Activated effector memory CD4-positive, alpha-beta T cell treated with anti-CD3 and anti-CD28 coated beads, Interleukin-2, amount 50 U/mL, for 16 hours (primary cell): Measurements from ENCODE around the gene BTBD8.
"Not testable (repeated sequence)": the region's sequence is repeated elsewhere in the genome, so short reads cannot be mapped to it uniquely, and the experiment has no call there.

ENCODE experiments used
- DNase-seq: peaks from one replicate; pipeline ENCODE4 v3.0.0-alpha.2; 2020

Gene BTBD8

GRCh38 chr1:92080128-92080985 is at the start of gene BTBD8:
BTBD8 (plus strand) TSS chr1:92080345; CDS start chr1:92080572, 227 bp downstream.
- DNase-seq, result peak; percentile 95

GRCh38 chr1:92030656-92031107 is 49.5 kb upstream of the BTBD8 start:
- DNase-seq, result no peak

- no peak for DNase-seq
These were observed 48.6 kb upstream of the BTBD8 start for GRCh38 chr1:92031281-92032110.

- no peak for DNase-seq
These were observed 42.7 kb upstream of the BTBD8 start for GRCh38 chr1:92037400-92037799.

- no peak for DNase-seq
These were observed 41.3 kb upstream of the BTBD8 start for GRCh38 chr1:92038695-92039346.

GRCh38 chr1:92040971-92041370 is 39.2 kb upstream of the BTBD8 start:
- no peak for DNase-seq

- no peak for DNase-seq
These were observed 36.5 kb upstream of the BTBD8 start for GRCh38 chr1:92043621-92044020.

- DNase-seq, result no peak
These were observed 34.2 kb upstream of the BTBD8 start for GRCh38 chr1:92045766-92046495.

- DNase-seq, result no peak
These were observed 28.2 kb upstream of the BTBD8 start for GRCh38 chr1:92051948-92052347.

GRCh38 chr1:92065042-92065441 is 15.1 kb upstream of the BTBD8 start:
- no peak for DNase-seq

GRCh38 chr1:92066321-92066720 is 13.8 kb upstream of the BTBD8 start:
- DNase-seq, result no peak

GRCh38 chr1:92070892-92071291 is 9.3 kb upstream of the BTBD8 start:
- DNase-seq, result no peak

- not testable (repeated sequence) for DNase-seq
These were observed 5.7 kb upstream of the BTBD8 start for GRCh38 chr1:92074446-92074845.

GRCh38 chr1:92075311-92075710 is 4.8 kb upstream of the BTBD8 start, which contains the start of gene SETSIP:
SETSIP (minus strand) TSS chr1:92075411; CDS start chr1:92075411, 0 bp downstream.
- DNase-seq, result no peak

- no peak for DNase-seq
These were observed 3.8 kb upstream of the BTBD8 start for GRCh38 chr1:92076363-92076762.

GRCh38 chr1:92078077-92078476 is 2.1 kb upstream of the BTBD8 start:
- not testable (repeated sequence) for DNase-seq

- DNase-seq, result no peak
These were observed 704 bp upstream of the BTBD8 start for GRCh38 chr1:92079441-92079840.

- no peak for DNase-seq
These were observed 886 bp downstream of the BTBD8 start for GRCh38 chr1:92081031-92081430.

GRCh38 chr1:92084651-92085050 is 4.5 kb downstream of the BTBD8 start:
- DNase-seq, result no peak

GRCh38 chr1:92085727-92086126 is 5.6 kb downstream of the BTBD8 start:
- DNase-seq, result no peak

GRCh38 chr1:92087542-92087941 is 7.4 kb downstream of the BTBD8 start:
- DNase-seq, result no peak

- no peak for DNase-seq
These were observed 11.5 kb downstream of the BTBD8 start for GRCh38 chr1:92091625-92092024.
